ENCODE data around the gene FYN. TPM values are rescaled to one million over a fixed set of nuclear protein-coding genes. Genes with fewer than 3 reads are reported as not detected.

The FYN gene
- total and polyA plus RNA-seq, 2 of the 4 experiments (the other 2 are of a cell fraction), result 30.8 to 36.4 TPM

DNA sequence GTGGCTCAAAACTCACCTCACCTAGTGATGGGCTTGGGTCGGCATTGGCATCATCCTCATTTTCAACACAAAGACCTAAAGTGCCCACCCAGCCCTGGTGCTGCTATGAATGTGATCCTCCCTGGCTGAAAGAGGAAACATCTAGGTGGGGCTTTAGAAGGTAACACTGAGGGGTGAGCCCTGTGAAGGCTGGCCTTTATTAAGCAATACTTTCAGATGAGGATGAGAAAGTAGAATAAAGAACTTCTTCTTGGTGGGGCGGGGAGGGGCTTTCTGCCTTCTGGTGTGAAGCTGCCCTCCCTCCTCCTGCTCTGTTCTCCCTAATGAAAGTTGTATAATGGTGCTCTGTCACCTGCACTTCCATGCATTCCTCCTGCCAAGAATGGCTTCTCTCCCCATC, 134.6 kb downstream of the FYN start:
- Histone ChIP-seq H3K27ac (ENCODE audit: insufficient read depth, low read length) (no peak overlapping the region), H2AK5ac (ENCODE audit: low read depth, low read length) (no peak overlapping the region), H3K27me3 (ENCODE audit: control insufficient read depth, insufficient read depth, low read length) (no peaks in the 10 kb centered on the region), H4K5ac (ENCODE audit: low read depth, low read length) (no peak overlapping the region), H2BK15ac (ENCODE audit: low read depth, low read length) (no peak overlapping the region), H2BK5ac (ENCODE audit: low read depth, low read length, poor library complexity, severe bottlenecking) (no peak overlapping the region), H4K8ac (ENCODE audit: low read depth in 2 of 2, low read length in 2 of 2) (no peak overlapping the region), H3K4ac (ENCODE audit: low read depth, low read length) (no peak overlapping the region), H3K4me3 (ENCODE audit: insufficient read depth, low read depth, low read length) (no peak overlapping the region), H4K91ac (ENCODE audit: insufficient read depth, low read depth, low read length) (no peak overlapping the region), H3K18ac (ENCODE audit: low read depth, low read length) (no peak overlapping the region), H3K9me3 (ENCODE audit: control insufficient read depth, insufficient read depth, low read length) (no peaks in the 10 kb centered on the region), H3K56ac (ENCODE audit: extremely low read depth, insufficient read depth, low read length) (no peak overlapping the region), H3K79me1 (ENCODE audit: low read depth in 1 of 2, low read length in 2 of 2) (peaks cover 4 to 12% of the 10 kb centered on the region in 2 experiments; a peak in 3 of 4 replicates), H2BK120ac (ENCODE audit: low read depth, low read length) (no peak overlapping the region), H4K20me1 (ENCODE audit: insufficient read depth, low read length) (no peaks in the 10 kb centered on the region; the same call in 1 of the 2 replicates), H2AK9ac (replicated peaks; ENCODE audit: low read depth, low read length, poor library complexity) (no peak overlapping the region), H3K9me1 (ENCODE audit: insufficient read depth, low read length) (peaks cover 11% of the 10 kb centered on the region), H3K4me2 (ENCODE audit: low read depth, low read length) (no peak overlapping the region), H3K14ac (replicated peaks; ENCODE audit: low read depth, low read length) (no peak overlapping the region), H3K36me3 (ENCODE audit: control insufficient read depth, insufficient read depth, low read length) (no peaks in the 10 kb centered on the region), H2BK20ac (ENCODE audit: low read depth, low read length) (no peak overlapping the region), H3K23ac (ENCODE audit: low read depth, low read length) (no peak overlapping the region), H3K9ac (ENCODE audit: low read depth, low read length) (no peak overlapping the region), H2AFZ (replicated peaks; ENCODE audit: low read length, poor library complexity) (no peak overlapping the region), H3K4me1 (ENCODE audit: control insufficient read depth, insufficient read depth, low read length) (peaks cover 16% of the 10 kb centered on the region)
- no TSS peak for BruUV-seq (replicated peaks)
- TF ChIP-seq, protein P1, sequence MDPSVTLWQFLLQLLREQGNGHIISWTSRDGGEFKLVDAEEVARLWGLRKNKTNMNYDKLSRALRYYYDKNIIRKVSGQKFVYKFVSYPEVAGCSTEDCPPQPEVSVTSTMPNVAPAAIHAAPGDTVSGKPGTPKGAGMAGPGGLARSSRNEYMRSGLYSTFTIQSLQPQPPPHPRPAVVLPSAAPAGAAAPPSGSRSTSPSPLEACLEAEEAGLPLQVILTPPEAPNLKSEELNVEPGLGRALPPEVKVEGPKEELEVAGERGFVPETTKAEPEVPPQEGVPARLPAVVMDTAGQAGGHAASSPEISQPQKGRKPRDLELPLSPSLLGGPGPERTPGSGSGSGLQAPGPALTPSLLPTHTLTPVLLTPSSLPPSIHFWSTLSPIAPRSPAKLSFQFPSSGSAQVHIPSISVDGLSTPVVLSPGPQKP (IDR thresholded peaks at IDR 0.05; ENCODE audit: borderline replicate concordance, low read depth, low read length), result no peak
- TF ChIP-seq SMC3 (IDR thresholded peaks at IDR 0.05; ENCODE audit: low read depth, low read length) (no peak), BHLHE40 (IDR thresholded peaks at IDR 0.05; ENCODE audit: low read depth, low read length) (no peak), MXI1 (IDR thresholded peaks at IDR 0.05; ENCODE audit: borderline replicate concordance, low read depth, low read length) (no peak), RFX5 (IDR thresholded peaks at IDR 0.05; ENCODE audit: low read depth, low read length) (no peak), FOS (IDR thresholded peaks at IDR 0.05; ENCODE audit: low read depth, low read length) (no peak), NFE2L2 (IDR thresholded peaks at IDR 0.05; ENCODE audit: low read depth, low read length) (no peak), CHD1 (IDR thresholded peaks at IDR 0.05; ENCODE audit: low read depth, low read length) (no peak), POLR2A (IDR thresholded peaks at IDR 0.05; ENCODE audit: low read depth, low read length) (no peak), CEBPB (IDR thresholded peaks at IDR 0.05; ENCODE audit: low read depth, low read length) (no peak)
- TF ChIP-seq, protein P2, sequence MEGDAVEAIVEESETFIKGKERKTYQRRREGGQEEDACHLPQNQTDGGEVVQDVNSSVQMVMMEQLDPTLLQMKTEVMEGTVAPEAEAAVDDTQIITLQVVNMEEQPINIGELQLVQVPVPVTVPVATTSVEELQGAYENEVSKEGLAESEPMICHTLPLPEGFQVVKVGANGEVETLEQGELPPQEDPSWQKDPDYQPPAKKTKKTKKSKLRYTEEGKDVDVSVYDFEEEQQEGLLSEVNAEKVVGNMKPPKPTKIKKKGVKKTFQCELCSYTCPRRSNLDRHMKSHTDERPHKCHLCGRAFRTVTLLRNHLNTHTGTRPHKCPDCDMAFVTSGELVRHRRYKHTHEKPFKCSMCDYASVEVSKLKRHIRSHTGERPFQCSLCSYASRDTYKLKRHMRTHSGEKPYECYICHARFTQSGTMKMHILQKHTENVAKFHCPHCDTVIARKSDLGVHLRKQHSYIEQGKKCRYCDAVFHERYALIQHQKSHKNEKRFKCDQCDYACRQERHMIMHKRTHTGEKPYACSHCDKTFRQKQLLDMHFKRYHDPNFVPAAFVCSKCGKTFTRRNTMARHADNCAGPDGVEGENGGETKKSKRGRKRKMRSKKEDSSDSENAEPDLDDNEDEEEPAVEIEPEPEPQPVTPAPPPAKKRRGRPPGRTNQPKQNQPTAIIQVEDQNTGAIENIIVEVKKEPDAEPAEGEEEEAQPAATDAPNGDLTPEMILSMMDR (conservative IDR thresholded peaks at IDR 0.05; ENCODE audit: low read depth, low read length), result no peak
- dilution Hi-C loops (cut with HindIII; ENCODE audit: low sequenced_read_pairs, unreplicated experiment), result no loop called here
- no CpG with 5 or more reads among the region's 2 CpGs for WGBS, 2 experiments (ENCODE audit: extremely low coverage in 2 of 2, insufficient read length in 1 of 2)
- ChIA-PET CTCF (interaction anchor here (1.3 kb wide), 1 partner anchor 10 kb away, joined by 3 read pairs; no protein-coding TSS in a partner anchor), POLR2A (ENCODE audit: unreplicated experiment) (no interaction called here)
- no peak for ATAC-seq (ENCODE audit: low read depth)
- DNase-seq, result no peak
- intact Hi-C loops (cut with micrococcal nuclease), result no loop called here
- in situ Hi-C loops (cut with MboI; ENCODE audit: low sequenced_read_pairs), result no loop called here

All from IMR-90 (cell line).